Caco-2 (cell line): ENCODE results near the gene TAF8. TPM values are rescaled to one million over a fixed set of nuclear protein-coding genes. Genes with fewer than 3 reads are reported as not detected.

ENCODE experiments used
- BruUV-seq: library from RNA; stranded (reverse); fragments of 400-500 nt; replicated peaks from 2 replicates; lab custom pipeline; 2021; lab: Mats Ljungman, UMichigan
- CTCF ChIA-PET: fragments of 300-600 bp; sonication (Branson Sonifier 250); formaldehyde crosslinking; loops from one replicate; lab custom pipeline; 2022; ENCODE audit warnings: antibody characterized with exemption; lab: Charles Lee
- POLR2A ChIA-PET: fragments of 300-600 bp; sonication (Branson Sonifier 250); formaldehyde crosslinking; loops from one replicate; lab custom pipeline; 2022; ENCODE audit warnings: antibody characterized with exemption; lab: Charles Lee
- DNase-seq, 2 experiments: peaks; one replicate each; pipeline versions ENCODE4 v3.0.0 to v3.0.0-alpha.2; 2020 to 2022
- H3K27me3 ChIP-seq: replicated peaks from 2 replicates; pipeline ENCODE4 v1.6.0; 2011; ENCODE audit warnings: low read length; ENCODE audit not compliant: control insufficient read depth, insufficient read depth
- H3K36me3 ChIP-seq: 2 replicates; pipeline ENCODE4 v1.5.1; 2011; ENCODE audit warnings: low read length; ENCODE audit not compliant: control insufficient read depth, insufficient read depth
- H3K4me1 ChIP-seq: fragments of 250-450 bp; sonication (Bioruptor Pico); 2 replicates; pipeline ENCODE4 v1.5.1; 2020; ENCODE audit warnings: mild to moderate bottlenecking
- H3K4me3 ChIP-seq: 2 replicates; pipeline ENCODE4 v1.5.1; 2011; ENCODE audit warnings: low read depth, mild to moderate bottlenecking, control low read depth, low read length
- H3K9me3 ChIP-seq: fragments of 250-450 bp; sonication (Bioruptor Pico); 2 replicates; pipeline ENCODE4 v1.5.1; 2020; ENCODE audit warnings: mild to moderate bottlenecking, moderate library complexity
- H3K27ac Mint-ChIP-seq: one replicate; pipeline ENCODE4 v1.8.0; 2022; ENCODE audit warnings: mixed read lengths; ENCODE audit not compliant: unreplicated experiment
- H3K27me3 Mint-ChIP-seq: one replicate; pipeline ENCODE4 v1.8.0; 2022; ENCODE audit warnings: mixed read lengths; ENCODE audit not compliant: insufficient read depth, unreplicated experiment
- H3K36me3 Mint-ChIP-seq: one replicate; pipeline ENCODE4 v1.8.0; 2022; ENCODE audit warnings: mild to moderate bottlenecking, mixed read lengths; ENCODE audit not compliant: insufficient read depth, unreplicated experiment
- H3K4me1 Mint-ChIP-seq: one replicate; pipeline ENCODE4 v1.8.0; 2022; ENCODE audit warnings: low read depth, mixed read lengths; ENCODE audit not compliant: unreplicated experiment
- H3K4me3 Mint-ChIP-seq: one replicate; pipeline ENCODE4 v1.8.0; 2022; ENCODE audit warnings: mild to moderate bottlenecking, moderate library complexity, mixed read lengths; ENCODE audit not compliant: unreplicated experiment
- H3K9me3 Mint-ChIP-seq: one replicate; pipeline ENCODE4 v1.8.0; 2022; ENCODE audit warnings: mixed read lengths; ENCODE audit not compliant: unreplicated experiment
- CTCF ChIP-seq, 2 experiments: fragments of 200-600 bp in 1 of 2; IDR thresholded peaks; 1 replicate in 1 of 2; 2 replicates in 1 of 2; pipeline versions ENCODE4 v1.5.1 to v1.8.0; 2011 to 2022; ENCODE audit warnings: antibody characterized with exemption in 1 of 2, control low read depth in 1 of 2, inconsistent platforms in 1 of 2, low read depth in 1 of 2, low read length in 1 of 2, mild to moderate bottlenecking in 1 of 2, moderate library complexity in 1 of 2; ENCODE audit not compliant: insufficient read depth in 1 of 2, severe bottlenecking in 1 of 2, unreplicated experiment in 1 of 2
- intact Hi-C: fragments of 100-400 bp; cut with micrococcal nuclease; formaldehyde crosslinking; loops from one replicate; pipeline ENCODE4 v1.10.0; 2022; ENCODE audit not compliant: unreplicated experiment
- total RNA-seq: library from RNA; stranded (reverse); gene quantifications from 2 replicates; pipeline ENCODE4 v1.2.3, GENCODE V29; 2022

The TAF8 gene
- total RNA-seq, 1 experiment from 2014 or later, result 37.7 TPM

DNA sequence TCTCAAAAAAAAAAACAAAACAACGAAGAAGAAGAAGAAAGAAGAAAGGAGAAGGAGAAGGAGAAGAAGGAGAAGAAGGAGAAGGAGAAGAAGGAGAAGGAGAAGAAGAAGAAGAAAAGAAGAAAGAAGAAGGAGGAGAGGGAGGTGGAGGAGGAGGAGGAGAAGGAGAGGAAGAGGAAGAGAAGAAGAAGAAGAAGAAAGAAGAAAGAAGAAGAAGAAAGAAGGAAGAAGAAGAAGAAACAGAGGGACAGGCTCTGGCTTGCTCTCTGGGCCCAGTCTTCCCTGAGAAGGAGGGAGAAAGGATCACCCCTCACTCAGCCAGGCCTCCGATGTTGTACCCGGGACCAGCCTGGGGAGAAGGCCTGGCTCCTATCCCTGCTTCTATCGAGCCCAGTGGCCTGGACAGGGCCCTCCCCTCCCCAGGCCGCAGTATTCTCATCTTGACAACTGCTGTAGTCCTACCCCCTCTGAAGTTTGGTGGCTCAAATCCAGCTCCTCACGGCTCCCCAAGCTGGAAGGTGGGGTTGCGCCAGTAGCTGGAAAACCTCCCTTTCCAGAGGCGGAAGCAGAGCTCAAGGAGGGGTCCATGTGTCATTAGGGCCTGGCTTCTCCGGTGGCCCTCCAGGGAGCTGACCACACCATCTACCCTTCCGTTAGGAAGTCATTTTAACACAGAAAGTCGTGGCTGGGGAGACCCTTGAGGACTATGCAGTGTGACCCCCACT, 73.2 kb downstream of the TAF8 start:
- no peak for DNase-seq
- no peak for TF ChIP-seq CTCF (IDR thresholded peaks at IDR 0.05; ENCODE audit: insufficient read depth in 1 of 2, low read depth in 1 of 2, low read length in 1 of 2, severe bottlenecking in 1 of 2, unreplicated experiment in 1 of 2)
- no peaks in the 10 kb centered on the region for H3K9me3 ChIP-seq
- CTCF ChIA-PET, result no interaction called here
- Mint-ChIP-seq H3K4me1 (peaks cover 18% of the 10 kb centered on the region), H3K27ac (no peak overlapping the region), H3K27me3 (no peaks in the 10 kb centered on the region), H3K4me3 (no peak overlapping the region), H3K9me3 (no peaks in the 10 kb centered on the region), H3K36me3 (peaks cover 89% of the 10 kb centered on the region)
- no TSS peak for BruUV-seq
- H3K4me3 ChIP-seq, result no peak overlapping the region
- intact Hi-C loops, result no loop called here
- peaks cover 6% of the 10 kb centered on the region; the same call in 1 of the 2 replicates for H3K4me1 ChIP-seq
- no peaks in the 10 kb centered on the region for H3K27me3 ChIP-seq
- POLR2A ChIA-PET, result interaction anchor here (1.0 kb wide), 1 partner anchor 13 kb away, joined by 3 read pairs; no protein-coding TSS in a partner anchor
- H3K36me3 ChIP-seq, result peaks cover 3% of the 10 kb centered on the region

- Mint-ChIP-seq H3K27me3 (no peaks in the 10 kb centered on the region), H3K4me3 (no peak overlapping the region), H3K27ac (no peak overlapping the region), H3K4me1 (peaks cover 18% of the 10 kb centered on the region), H3K9me3 (no peaks in the 10 kb centered on the region), H3K36me3 (peaks cover 96% of the 10 kb centered on the region)
- no TSS peak for BruUV-seq
- H3K36me3 ChIP-seq, result peaks cover 3% of the 10 kb centered on the region
- no peaks in the 10 kb centered on the region for H3K27me3 ChIP-seq
- ChIA-PET CTCF (no interaction called here), POLR2A (interaction anchor here (1.0 kb wide), 1 partner anchor 12 kb away, joined by 3 read pairs; no protein-coding TSS in a partner anchor)
- H3K4me1 ChIP-seq, result peaks cover 5% of the 10 kb centered on the region; the same call in 1 of the 2 replicates
- no peak for DNase-seq
- intact Hi-C loops, result no loop called here
- no peak overlapping the region for H3K4me3 ChIP-seq
- no peak for TF ChIP-seq CTCF (IDR thresholded peaks at IDR 0.05; ENCODE audit: insufficient read depth in 1 of 2, low read depth in 1 of 2, low read length in 1 of 2, severe bottlenecking in 1 of 2, unreplicated experiment in 1 of 2)
- no peaks in the 10 kb centered on the region for H3K9me3 ChIP-seq
Measured at GRCh38 chr6:42124223-42124836, 74.0 kb downstream of the TAF8 start.

GRCh38 chr6:42125231-42125630, 74.9 kb downstream of the TAF8 start:
- Mint-ChIP-seq H3K27me3 (no peaks in the 10 kb centered on the region), H3K4me3 (no peak overlapping the region), H3K9me3 (no peaks in the 10 kb centered on the region), H3K27ac (no peak overlapping the region), H3K4me1 (peaks cover 18% of the 10 kb centered on the region), H3K36me3 (peaks cover 96% of the 10 kb centered on the region)
- intact Hi-C loops, result no loop called here
- Histone ChIP-seq H3K27me3 (no peaks in the 10 kb centered on the region), H3K36me3 (peaks cover 3% of the 10 kb centered on the region), H3K4me1 (no peaks in the 10 kb centered on the region; the same call in 1 of the 2 replicates), H3K4me3 (no peak overlapping the region), H3K9me3 (no peaks in the 10 kb centered on the region)
- BruUV-seq, result no TSS peak
- no peak for DNase-seq
- TF ChIP-seq CTCF (IDR thresholded peaks at IDR 0.05; ENCODE audit: insufficient read depth in 1 of 2, low read depth in 1 of 2, low read length in 1 of 2, severe bottlenecking in 1 of 2, unreplicated experiment in 1 of 2), result no peak
- CTCF ChIA-PET, result no interaction called here
- POLR2A ChIA-PET, result no interaction called here
